Measurements from ENCODE around the gene SFSWAP.

- TF ChIP-seq TAF1 (IDR thresholded peaks at IDR 0.05; ENCODE audit: low read depth, low read length) (no peak), POLR2AphosphoS5 (IDR thresholded peaks at IDR 0.05; ENCODE audit: low read depth, low read length) (no peak), POLR2A (IDR thresholded peaks at IDR 0.05; ENCODE audit: low read depth, low read length) (no peak)
Measured at GRCh38 chr12:131725503-131725902, 14.6 kb downstream of the SFSWAP start.

Data from GM12891 (cell line).